ENCODE data around the gene NUP62.

DNA sequence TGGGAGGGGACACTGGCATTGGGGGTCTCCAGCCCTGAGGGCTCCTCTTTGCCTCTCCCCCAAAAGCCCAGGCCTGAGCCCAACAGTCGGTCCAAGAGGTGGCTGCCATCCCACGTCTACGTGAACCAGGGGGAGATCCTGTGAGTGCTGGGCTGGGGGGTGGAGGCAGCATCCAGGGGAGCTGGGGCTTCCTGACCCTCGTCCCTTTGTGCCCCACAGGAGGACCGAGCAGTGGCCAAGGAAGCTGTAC lies 71.5 kb downstream of the NUP62 start:
- TF ChIP-seq POLR2A (IDR thresholded peaks at IDR 0.05; ENCODE audit: low read depth, low read length) (no peak), POLR2AphosphoS5 (IDR thresholded peaks at IDR 0.05; ENCODE audit: low read depth, low read length) (no peak), TAF1 (IDR thresholded peaks at IDR 0.05; ENCODE audit: low read depth, low read length) (no peak), POU2F2 (IDR thresholded peaks at IDR 0.05; ENCODE audit: low read depth, low read length) (no peak), SPI1 (IDR thresholded peaks at IDR 0.05; ENCODE audit: low read depth, low read length) (no peak), PAX5 (IDR thresholded peaks at IDR 0.05; ENCODE audit: insufficient read depth, low read length, severe bottlenecking) (no peak)
